ENCODE results near the gene GLRB.

- no peak for TF ChIP-seq CTCF (IDR thresholded peaks at IDR 0.05)
- TF ChIP-seq EZH2 (IDR thresholded peaks at IDR 0.05; ENCODE audit: borderline replicate concordance, insufficient read depth, low read depth, low read length, poor library complexity, severe bottlenecking): no peak
Measured at GRCh38 chr4:157099506-157099905, 23.6 kb downstream of the GLRB start.
